Thyroid gland (tissue), 4 donors: ENCODE measurements around the gene RGS9BP. TPM values are rescaled to one million over a fixed set of nuclear protein-coding genes. Genes with fewer than 3 reads are reported as not detected.
"Not testable (repeated sequence)": the region's sequence is repeated elsewhere in the genome, so short reads cannot be mapped to it uniquely, and the experiment has no call there.

Source experiments
- DNase-seq, 2 donors: peaks; one replicate each; pipeline ENCODE4 v3.0.0-alpha.2; 2019
- H3K27ac ChIP-seq, 3 donors: fragments of 200-600 bp; sonication (generic); 1 replicate in 2 of 3; 2 replicates in 1 of 3; pipeline ENCODE4 v1.5.1; 2016 to 2019; ENCODE audit warnings: mild to moderate bottlenecking in 1 of 3, moderate library complexity in 1 of 3
- H3K27me3 ChIP-seq: fragments of 200-600 bp; sonication (generic); one replicate; pipeline ENCODE4 v1.5.1; 2019
- H3K36me3 ChIP-seq, 2 donors: fragments of 200-600 bp; sonication (generic); one replicate each; pipeline ENCODE4 v1.5.1; 2016 to 2019
- H3K4me1 ChIP-seq, 2 donors: fragments of 200-600 bp; sonication (generic); one replicate each; pipeline ENCODE4 v1.5.1; 2017 to 2019
- H3K4me3 ChIP-seq, 3 donors: fragments of 200-600 bp; sonication (generic); replicated peaks in 1 of 3; 1 replicate in 2 of 3; 2 replicates in 1 of 3; pipeline ENCODE4 v1.5.1; 2016; ENCODE audit warnings: mild to moderate bottlenecking in 1 of 3
- H3K9me3 ChIP-seq: fragments of 200-600 bp; sonication (generic); one replicate; pipeline ENCODE4 v1.5.1; 2017
- CTCF ChIP-seq, 6 experiments: fragments of 200-600 bp in 3 of 6; fragments of 450-650 bp in 3 of 6; sonication (generic) in 3 of 6; IDR thresholded peaks; one replicate each; pipeline ENCODE4 v1.5.1; 2016 to 2019; ENCODE audit warnings: antibody characterized with exemption in 6 of 6, mild to moderate bottlenecking in 2 of 6, inconsistent platforms in 1 of 6, moderate library complexity in 1 of 6
- POLR2A ChIP-seq, 2 donors: fragments of 450-650 bp; IDR thresholded peaks; one replicate each; pipeline ENCODE4 v1.6.1; 2017; ENCODE audit warnings: antibody characterized with exemption in 2 of 2, mild to moderate bottlenecking in 2 of 2, moderate library complexity in 1 of 2
- WGBS, 2 donors: methylation state at CpG; one replicate each; pipeline ENCODE4 v1.1.5; 2017; 5-methylcytosine and 5-hydroxymethylcytosine counted together
- intact Hi-C: fragments of 100-400 bp; cut with DNase I; formaldehyde crosslinking; loops from one replicate; pipeline ENCODE4 v1.15.1; 2023
- total RNA-seq, 4 donors: library from RNA; depleted of rRNA; stranded (reverse); fragments of >200 nt; gene quantifications; one replicate each; pipeline ENCODE4 v1.2.3, GENCODE V29; 2016

Gene RGS9BP
- total RNA-seq, 4 donors from 2014 or later = 0.27 to 0.78 (median 0.48) TPM

GRCh38 chr19:32711747-32712146, 36.1 kb downstream of the RGS9BP start:
- Histone ChIP-seq H3K27ac (no peak overlapping the region), H3K4me1 (no peaks in the 10 kb centered on the region), H3K27me3 (no peaks in the 10 kb centered on the region), H3K4me3 (no peak overlapping the region), H3K36me3 (peaks cover 0 to 11% of the 10 kb centered on the region in 2 donors), H3K9me3 (no peaks in the 10 kb centered on the region)
- no peak for TF ChIP-seq POLR2A (IDR thresholded peaks at IDR 0.05)
- no peak for TF ChIP-seq CTCF (IDR thresholded peaks at IDR 0.05)
- 85 to 86% methylated on average over 6 of the region's 6 CpGs for WGBS, 2 donors
- intact Hi-C loops = no loop called here
- no peak for DNase-seq

- H3K36me3 ChIP-seq = peaks cover 0 to 11% of the 10 kb centered on the region in 2 donors
- H3K27ac ChIP-seq, H3K27me3 ChIP-seq, H3K4me3 ChIP-seq, DNase-seq, H3K9me3 ChIP-seq, intact Hi-C loops, H3K4me1 ChIP-seq: not testable (repeated sequence)
- WGBS, 2 donors = 93 to 96% methylated on average over 7 of the region's 7 CpGs
These were observed 40.6 kb downstream of the RGS9BP start for GRCh38 chr19:32716203-32716602.

- 48 to 57% methylated on average over 5 of the region's 5 CpGs for WGBS, 2 donors
These were observed 41.8 kb downstream of the RGS9BP start for GRCh38 chr19:32717496-32717895.

GRCh38 chr19:32718286-32718685, 42.6 kb downstream of the RGS9BP start:
- intact Hi-C loops = no loop called here
- no peaks in the 10 kb centered on the region for H3K9me3 ChIP-seq
- no peaks in the 10 kb centered on the region for H3K27me3 ChIP-seq
- WGBS, 2 donors = 76 to 82% methylated on average over 7 of the region's 7 CpGs
- H3K36me3 ChIP-seq = peaks cover 0 to 5% of the 10 kb centered on the region in 2 donors
- no peak for TF ChIP-seq POLR2A (IDR thresholded peaks at IDR 0.05)
- no peak for TF ChIP-seq CTCF (IDR thresholded peaks at IDR 0.05)
- H3K27ac ChIP-seq = no peak overlapping the region
- H3K4me3 ChIP-seq = no peak overlapping the region
- DNase-seq = no peak
- H3K4me1 ChIP-seq = no peaks in the 10 kb centered on the region

More at GRCh38 chr19:32717496-32717895, 41.8 kb downstream of the RGS9BP start:
- no peaks in the 10 kb centered on the region for H3K9me3 ChIP-seq
- no peak overlapping the region for H3K4me3 ChIP-seq
- intact Hi-C loops = no loop called here
- H3K27ac ChIP-seq = no peak overlapping the region
- H3K4me1 ChIP-seq = no peaks in the 10 kb centered on the region
- DNase-seq = no peak
- TF ChIP-seq POLR2A (IDR thresholded peaks at IDR 0.05) (no peak), CTCF (IDR thresholded peaks at IDR 0.05) (no peak)
- H3K36me3 ChIP-seq = peaks cover 0 to 7% of the 10 kb centered on the region in 2 donors
- no peaks in the 10 kb centered on the region for H3K27me3 ChIP-seq

- Histone ChIP-seq H3K9me3 (no peaks in the 10 kb centered on the region), H3K36me3 (no peaks in the 10 kb centered on the region), H3K4me1 (no peaks in the 10 kb centered on the region), H3K27me3 (no peaks in the 10 kb centered on the region), H3K4me3 (no peak within 1 kb of the TSS), H3K27ac (no peak within 1 kb of the TSS)
- intact Hi-C loops = no loop called here
- TF ChIP-seq POLR2A (IDR thresholded peaks at IDR 0.05) (no peak), CTCF (IDR thresholded peaks at IDR 0.05) (no peak)
- 96% methylated on average over 8 to 44 of the region's 44 CpGs for WGBS, 2 donors
- no peak for DNase-seq
These were observed 44.0 kb downstream of the RGS9BP start, which contains the start of gene TDRD12 for GRCh38 chr19:32719611-32720059. Gene TDRD12 (plus strand): TSS chr19:32719767. CDS start chr19:32720073, 306 bp downstream.
